ENCODE measurements around the gene SAPCD1.
"Not testable (repeated sequence)": the region's sequence is repeated elsewhere in the genome, so short reads cannot be mapped to it uniquely, and the experiment has no call there.

The SAPCD1 gene

GRCh38 chr6:31801031-31801927 lies 38.8 kb downstream of the SAPCD1 start:
- not testable (repeated sequence) for H3K4me1 ChIP-seq (ENCODE audit: control insufficient read depth, insufficient read depth, low read length); H3K9me3 ChIP-seq (ENCODE audit: control insufficient read depth, low read length); H3K4me3 ChIP-seq (ENCODE audit: insufficient read depth, low read depth, low read length); H3K27me3 ChIP-seq (ENCODE audit: control insufficient read depth, insufficient read depth, low read length, poor library complexity, severe bottlenecking); H3K27ac ChIP-seq (ENCODE audit: insufficient read depth, low read depth, low read length, poor library complexity, severe bottlenecking)
- WGBS, 2 experiments, result 92 to 98% methylated on average over 8 of the region's 8 CpGs
- peaks cover 11% of the 10 kb centered on the region for H3K36me3 ChIP-seq (ENCODE audit: control insufficient read depth, insufficient read depth, low read length)

DNA sequence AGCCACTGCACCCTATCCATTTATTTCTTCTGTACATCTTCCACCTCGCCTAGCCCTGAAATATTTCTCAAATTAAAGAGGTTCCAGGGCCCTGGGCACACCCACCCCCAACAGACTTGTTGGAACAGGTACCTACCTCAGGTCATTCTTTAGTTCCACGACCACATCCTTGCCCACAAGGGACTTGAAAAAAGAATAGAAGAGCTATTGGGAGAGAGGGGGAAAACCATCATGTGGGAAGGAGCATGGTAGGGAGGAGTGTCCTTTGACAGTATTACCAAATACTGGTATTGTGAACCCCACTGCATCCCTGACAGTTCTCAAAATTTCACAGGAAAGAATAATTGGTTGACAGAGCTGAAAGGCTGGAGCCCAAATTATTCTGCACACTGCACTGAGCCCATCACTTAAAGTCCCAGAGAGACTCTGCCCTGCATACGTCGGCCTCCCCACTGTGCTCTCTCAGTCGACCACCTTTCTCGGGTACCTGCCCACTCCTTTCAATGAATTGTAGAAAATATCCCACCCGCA lies 43.5 kb downstream of the SAPCD1 start:
- Histone ChIP-seq H3K27me3 (ENCODE audit: control insufficient read depth, insufficient read depth, low read length, poor library complexity, severe bottlenecking) (no peaks in the 10 kb centered on the region), H3K4me3 (ENCODE audit: insufficient read depth, low read depth, low read length) (peak overlapping the region; percentile 99), H3K27ac (ENCODE audit: insufficient read depth, low read depth, low read length, poor library complexity, severe bottlenecking) (no peak overlapping the region), H3K36me3 (ENCODE audit: control insufficient read depth, insufficient read depth, low read length) (peaks cover 11% of the 10 kb centered on the region), H3K4me1 (ENCODE audit: control insufficient read depth, insufficient read depth, low read length) (peaks cover 4% of the 10 kb centered on the region), H3K9me3 (ENCODE audit: control insufficient read depth, low read length) (no peaks in the 10 kb centered on the region)
- WGBS, 2 experiments, result 18 to 20% methylated on average over 7 of the region's 7 CpGs

DNA sequence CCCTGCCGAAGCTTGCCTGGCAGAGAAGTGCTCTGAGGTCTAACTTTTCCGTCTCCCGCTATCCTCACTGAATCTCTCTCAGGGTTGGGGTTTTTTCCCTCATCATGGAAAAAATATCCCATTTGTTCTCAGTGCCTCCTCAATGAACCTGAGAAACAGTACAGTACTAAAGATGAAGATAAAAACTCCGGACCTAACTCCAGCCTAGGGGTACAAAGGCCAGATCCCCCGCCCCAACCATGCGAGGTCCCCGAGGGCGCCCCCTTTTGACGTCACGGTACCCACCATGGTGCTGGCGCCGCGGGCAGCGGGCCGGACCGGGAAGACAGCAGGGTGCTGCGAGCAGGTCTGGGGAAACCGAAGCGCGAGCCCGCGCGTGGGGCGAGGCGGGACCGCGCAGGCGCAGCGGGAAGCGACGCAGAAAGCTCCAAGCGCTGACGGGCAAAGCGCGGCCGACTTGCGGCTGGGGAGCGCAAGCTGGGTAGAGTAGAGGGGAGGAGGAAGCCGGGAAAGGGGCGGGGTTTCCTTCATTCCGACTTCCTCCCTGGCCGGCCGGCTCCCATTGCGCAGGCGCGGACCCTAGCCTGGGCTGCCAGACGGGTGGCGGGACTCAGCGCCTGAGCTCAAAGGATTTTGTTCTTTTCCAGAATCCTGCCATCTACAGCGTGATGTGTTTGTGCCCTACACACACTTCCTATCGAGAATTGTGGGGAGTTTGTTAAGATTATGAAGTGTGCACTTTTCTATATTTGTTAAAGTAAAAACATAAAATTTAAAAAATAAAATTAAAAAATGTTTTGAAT lies 44.2 kb downstream of the SAPCD1 start, which contains the start of gene LSM2:
Gene LSM2 (minus strand): TSS at position 497 of the 803 bp plus-strand sequence. CDS start 209 bp downstream, at position 288.
- no peaks in the 10 kb centered on the region for H3K9me3 ChIP-seq (ENCODE audit: control insufficient read depth, low read length)
- peak within 1 kb of the TSS; percentile 91 for H3K27ac ChIP-seq (ENCODE audit: insufficient read depth, low read depth, low read length, poor library complexity, severe bottlenecking)
- peaks cover 11% of the 10 kb centered on the region for H3K36me3 ChIP-seq (ENCODE audit: control insufficient read depth, insufficient read depth, low read length)
- peak within 1 kb of the TSS; percentile 99 for H3K4me3 ChIP-seq (ENCODE audit: insufficient read depth, low read depth, low read length)
- 0 to 1% methylated on average over 49 to 50 of the region's 51 CpGs for WGBS, 2 experiments
- peaks cover 4% of the 10 kb centered on the region for H3K4me1 ChIP-seq (ENCODE audit: control insufficient read depth, insufficient read depth, low read length)
- H3K27me3 ChIP-seq (ENCODE audit: control insufficient read depth, insufficient read depth, low read length, poor library complexity, severe bottlenecking), result no peaks in the 10 kb centered on the region

DNA sequence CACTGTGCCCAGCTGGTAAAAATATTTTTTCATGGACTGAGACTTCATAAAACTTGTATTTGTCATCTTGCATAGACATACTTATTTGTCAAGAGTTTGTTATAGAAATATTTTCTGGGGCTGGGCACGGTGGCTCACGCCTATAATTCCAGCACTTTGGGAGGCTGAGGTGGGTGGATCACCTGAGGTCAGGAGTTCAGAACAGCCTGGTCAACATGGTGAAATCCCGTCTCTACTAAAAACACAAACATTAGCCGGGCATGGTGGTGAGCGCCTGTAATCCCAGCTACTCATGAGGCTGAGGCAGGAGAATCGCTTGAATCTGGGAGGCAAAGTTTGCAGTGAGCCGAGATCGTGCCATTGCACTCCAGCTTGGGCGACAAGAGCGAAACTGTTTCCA lies 46.1 kb downstream of the SAPCD1 start:
- WGBS, 2 experiments, result 90 to 91% methylated on average over 10 of the region's 10 CpGs
- not testable (repeated sequence) for H3K4me1 ChIP-seq (ENCODE audit: control insufficient read depth, insufficient read depth, low read length); H3K36me3 ChIP-seq (ENCODE audit: control insufficient read depth, insufficient read depth, low read length); H3K27me3 ChIP-seq (ENCODE audit: control insufficient read depth, insufficient read depth, low read length, poor library complexity, severe bottlenecking); H3K4me3 ChIP-seq (ENCODE audit: insufficient read depth, low read depth, low read length); H3K27ac ChIP-seq (ENCODE audit: insufficient read depth, low read depth, low read length, poor library complexity, severe bottlenecking); H3K9me3 ChIP-seq (ENCODE audit: control insufficient read depth, low read length)

DNA sequence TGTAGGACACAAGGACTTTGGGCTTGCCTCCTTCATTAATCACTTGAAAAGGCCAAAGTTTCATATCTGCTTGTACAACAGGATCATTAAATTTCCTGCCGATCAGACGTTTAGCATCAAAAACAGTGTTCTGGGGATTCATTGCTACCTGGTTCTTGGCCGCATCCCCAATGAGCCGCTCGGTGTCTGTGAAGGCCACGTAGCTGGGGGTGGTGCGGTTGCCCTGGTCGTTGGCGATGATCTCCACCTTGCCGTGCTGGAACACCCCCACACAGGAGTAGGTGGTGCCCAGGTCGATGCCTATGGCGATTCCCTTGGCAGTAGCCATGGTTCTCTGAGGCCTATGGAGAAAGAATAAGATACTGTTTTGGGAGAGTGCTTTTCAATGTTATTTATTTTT lies 49.2 kb downstream of the SAPCD1 start:
- no peaks in the 10 kb centered on the region for H3K27me3 ChIP-seq (ENCODE audit: control insufficient read depth, insufficient read depth, low read length, poor library complexity, severe bottlenecking)
- no peaks in the 10 kb centered on the region for H3K9me3 ChIP-seq (ENCODE audit: control insufficient read depth, low read length)
- no peaks in the 10 kb centered on the region for H3K36me3 ChIP-seq (ENCODE audit: control insufficient read depth, insufficient read depth, low read length)
- no peak overlapping the region for H3K27ac ChIP-seq (ENCODE audit: insufficient read depth, low read depth, low read length, poor library complexity, severe bottlenecking)
- peaks cover 4% of the 10 kb centered on the region for H3K4me1 ChIP-seq (ENCODE audit: control insufficient read depth, insufficient read depth, low read length)
- 95 to 96% methylated on average over 12 of the region's 12 CpGs for WGBS, 2 experiments
- H3K4me3 ChIP-seq (ENCODE audit: insufficient read depth, low read depth, low read length), result no peak overlapping the region

- no peaks in the 10 kb centered on the region for H3K9me3 ChIP-seq (ENCODE audit: control insufficient read depth, low read length)
- peaks cover 4% of the 10 kb centered on the region for H3K4me1 ChIP-seq (ENCODE audit: control insufficient read depth, insufficient read depth, low read length)
- no peaks in the 10 kb centered on the region for H3K36me3 ChIP-seq (ENCODE audit: control insufficient read depth, insufficient read depth, low read length)
- no peak overlapping the region for H3K4me3 ChIP-seq (ENCODE audit: insufficient read depth, low read depth, low read length)
- WGBS, 2 experiments, result 95 to 97% methylated on average over 7 of the region's 7 CpGs
- H3K27ac ChIP-seq (ENCODE audit: insufficient read depth, low read depth, low read length, poor library complexity, severe bottlenecking), result no peak overlapping the region
- H3K27me3 ChIP-seq (ENCODE audit: control insufficient read depth, insufficient read depth, low read length, poor library complexity, severe bottlenecking), result no peaks in the 10 kb centered on the region
These were observed 51.0 kb downstream of the SAPCD1 start for GRCh38 chr6:31813465-31813849.

Data from ectodermal cell (in vitro differentiated cells).